Uterus (tissue), 4 donors: ENCODE measurements around the gene CA6. TPM values are rescaled to one million over a fixed set of nuclear protein-coding genes. Genes with fewer than 3 reads are reported as not detected.

Experiments used
- DNase-seq, 2 donors: peaks; one replicate each; pipeline ENCODE4 v3.0.0-alpha.2; 2019 to 2020
- H3K27ac ChIP-seq, 2 donors: fragments of 200-600 bp; sonication (generic); 1 replicate in 1 of 2; 2 replicates in 1 of 2; pipeline ENCODE4 v1.5.1; 2016 to 2018
- H3K27me3 ChIP-seq, 2 donors: fragments of 200-600 bp; sonication (generic); one replicate each; pipeline ENCODE4 v1.5.1; 2018 to 2019; ENCODE audit warnings: control low read depth in 1 of 2
- H3K36me3 ChIP-seq, 2 donors: fragments of 200-600 bp; sonication (generic); one replicate each; pipeline ENCODE4 v1.5.1; 2019; ENCODE audit warnings: control low read depth in 1 of 2
- H3K4me1 ChIP-seq, 2 donors: fragments of 200-600 bp; sonication (generic); one replicate each; pipeline ENCODE4 v1.5.1; 2018 to 2019; ENCODE audit warnings: control low read depth in 1 of 2
- H3K4me3 ChIP-seq, 2 donors: fragments of 200-600 bp; sonication (generic); 1 replicate in 1 of 2; 2 replicates in 1 of 2; pipeline ENCODE4 v1.5.1; 2018 to 2019; ENCODE audit warnings: mild to moderate bottlenecking in 1 of 2
- H3K9me3 ChIP-seq, 2 donors: fragments of 200-600 bp; sonication (generic); one replicate each; pipeline ENCODE4 v1.5.1; 2019; ENCODE audit warnings: control low read depth in 1 of 2
- POLR2A ChIP-seq, 2 donors: fragments of 450-650 bp; IDR thresholded peaks; one replicate each; pipeline ENCODE4 v1.6.1; 2016; ENCODE audit warnings: antibody characterized with exemption in 2 of 2, mild to moderate bottlenecking in 1 of 2, moderate library complexity in 1 of 2
- intact Hi-C: fragments of 100-400 bp; cut with DNase I; formaldehyde crosslinking; loops from one replicate; pipeline ENCODE4 v1.15.1; 2023; ENCODE audit warnings: low total_unique reads
- total RNA-seq, 4 donors: library from RNA; depleted of rRNA in 3 of 4; stranded (reverse); fragments of >200 nt in 3 of 4; gene quantifications; one replicate each; pipeline versions ENCODE4 v1.1.0 to v1.2.4, GENCODE V29; 2014 to 2023
- TF ChIP-seq, protein P1 (sequence below), 4 experiments: fragments of 200-600 bp in 2 of 4; fragments of 450-650 bp in 2 of 4; sonication (generic) in 2 of 4; IDR thresholded peaks; one replicate each; pipeline ENCODE4 v1.5.1; 2016 to 2019; ENCODE audit warnings: antibody characterized with exemption in 4 of 4, mild to moderate bottlenecking in 2 of 4, moderate library complexity in 1 of 4
- donor health status: DM: yes; HTN: yes; CAD: no.

The CA6 gene
- total RNA-seq, 4 donors from 2014 or later, result not detected

DNA sequence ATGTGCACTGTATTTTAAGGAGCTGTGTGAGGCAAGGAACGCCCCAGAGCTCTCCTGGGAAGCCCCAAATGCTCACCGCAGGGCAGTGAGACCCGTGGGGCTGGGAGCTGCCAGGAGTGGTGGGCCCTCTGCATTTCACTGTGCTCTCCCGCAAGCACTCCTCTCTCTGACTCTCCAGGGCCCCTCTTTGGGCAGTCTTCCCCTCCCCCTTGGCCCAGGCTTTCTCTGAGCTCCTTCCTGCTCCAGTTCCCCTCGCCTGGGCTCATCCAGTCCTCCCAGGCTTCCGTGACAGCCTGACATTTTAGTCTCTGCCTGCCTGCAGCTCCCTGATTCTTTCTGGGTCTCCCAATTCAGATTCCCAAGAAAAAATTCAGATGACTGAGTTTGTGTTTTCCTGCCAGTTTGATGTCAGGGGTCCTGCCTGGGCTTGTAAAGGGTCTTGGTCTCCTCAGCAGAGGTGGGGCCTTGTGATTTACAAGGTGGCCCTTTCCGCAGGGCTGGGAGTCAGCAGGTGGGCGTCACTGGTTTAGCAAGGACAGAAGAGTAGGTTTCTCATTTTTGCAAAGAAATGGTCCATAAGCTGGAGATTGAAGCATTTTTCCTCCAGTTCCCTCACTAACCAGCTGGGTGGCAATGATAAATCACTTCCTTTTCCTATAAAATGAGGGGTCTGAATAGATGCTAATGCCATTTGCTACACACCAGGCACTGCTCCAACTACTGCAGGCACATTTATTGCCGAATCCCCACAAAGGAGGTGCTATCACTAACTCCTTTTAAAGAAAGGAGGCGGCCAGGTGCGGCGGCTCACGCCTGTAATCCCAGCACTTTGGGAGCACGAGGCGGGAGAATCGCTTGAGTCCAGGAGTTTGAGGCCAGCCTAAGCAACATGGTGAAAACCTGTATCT lies 1.9 kb upstream of the CA6 start:
- Histone ChIP-seq H3K4me1 (no peaks in the 10 kb centered on the region), H3K27ac (no peak overlapping the region), H3K9me3 (no peaks in the 10 kb centered on the region), H3K36me3 (no peaks in the 10 kb centered on the region), H3K27me3 (no peaks in the 10 kb centered on the region), H3K4me3 (no peak overlapping the region)
- no peak for DNase-seq
- intact Hi-C loops, result no loop called here
- TF ChIP-seq POLR2A (IDR thresholded peaks at IDR 0.05), result no peak
- TF ChIP-seq, protein P1, sequence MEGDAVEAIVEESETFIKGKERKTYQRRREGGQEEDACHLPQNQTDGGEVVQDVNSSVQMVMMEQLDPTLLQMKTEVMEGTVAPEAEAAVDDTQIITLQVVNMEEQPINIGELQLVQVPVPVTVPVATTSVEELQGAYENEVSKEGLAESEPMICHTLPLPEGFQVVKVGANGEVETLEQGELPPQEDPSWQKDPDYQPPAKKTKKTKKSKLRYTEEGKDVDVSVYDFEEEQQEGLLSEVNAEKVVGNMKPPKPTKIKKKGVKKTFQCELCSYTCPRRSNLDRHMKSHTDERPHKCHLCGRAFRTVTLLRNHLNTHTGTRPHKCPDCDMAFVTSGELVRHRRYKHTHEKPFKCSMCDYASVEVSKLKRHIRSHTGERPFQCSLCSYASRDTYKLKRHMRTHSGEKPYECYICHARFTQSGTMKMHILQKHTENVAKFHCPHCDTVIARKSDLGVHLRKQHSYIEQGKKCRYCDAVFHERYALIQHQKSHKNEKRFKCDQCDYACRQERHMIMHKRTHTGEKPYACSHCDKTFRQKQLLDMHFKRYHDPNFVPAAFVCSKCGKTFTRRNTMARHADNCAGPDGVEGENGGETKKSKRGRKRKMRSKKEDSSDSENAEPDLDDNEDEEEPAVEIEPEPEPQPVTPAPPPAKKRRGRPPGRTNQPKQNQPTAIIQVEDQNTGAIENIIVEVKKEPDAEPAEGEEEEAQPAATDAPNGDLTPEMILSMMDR (IDR thresholded peaks at IDR 0.05), result no peak

DNA sequence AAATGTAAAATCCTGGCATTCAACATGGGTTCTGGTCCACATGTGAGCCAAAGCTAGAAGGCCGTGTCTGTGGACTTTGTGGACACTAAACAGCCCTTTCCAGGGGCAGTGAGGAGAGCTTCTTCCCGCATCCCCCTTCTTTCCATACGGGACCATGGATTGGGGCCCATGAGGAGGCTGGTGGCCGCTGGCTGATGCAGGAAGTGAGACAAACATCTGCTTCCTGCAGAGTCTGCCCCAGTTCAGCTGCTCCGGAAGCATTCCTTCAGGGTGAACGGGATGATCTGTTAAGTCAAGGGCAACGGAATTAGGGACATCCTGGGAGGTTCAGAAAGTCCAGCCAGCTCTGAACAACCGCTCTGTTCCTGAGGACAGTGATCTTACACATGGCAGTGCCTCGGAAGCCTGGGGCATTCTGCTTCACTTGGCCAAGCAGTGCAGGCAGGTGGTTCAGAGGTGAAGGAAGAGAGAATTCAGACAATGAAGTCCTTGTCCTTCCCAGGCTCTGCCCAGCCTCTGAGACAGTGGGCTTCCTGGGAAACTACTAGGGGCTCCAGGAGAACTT lies 1.5 kb downstream of the CA6 start:
- no peaks in the 10 kb centered on the region for H3K4me1 ChIP-seq
- H3K36me3 ChIP-seq, result no peaks in the 10 kb centered on the region
- no peak overlapping the region for H3K4me3 ChIP-seq
- no peaks in the 10 kb centered on the region for H3K9me3 ChIP-seq
- H3K27me3 ChIP-seq, result no peaks in the 10 kb centered on the region
- TF ChIP-seq POLR2A (IDR thresholded peaks at IDR 0.05), result no peak
- TF ChIP-seq, protein P1 (IDR thresholded peaks at IDR 0.05), result no peak
- H3K27ac ChIP-seq, result no peak overlapping the region
- intact Hi-C loops, result no loop called here
- DNase-seq, result no peak

DNA sequence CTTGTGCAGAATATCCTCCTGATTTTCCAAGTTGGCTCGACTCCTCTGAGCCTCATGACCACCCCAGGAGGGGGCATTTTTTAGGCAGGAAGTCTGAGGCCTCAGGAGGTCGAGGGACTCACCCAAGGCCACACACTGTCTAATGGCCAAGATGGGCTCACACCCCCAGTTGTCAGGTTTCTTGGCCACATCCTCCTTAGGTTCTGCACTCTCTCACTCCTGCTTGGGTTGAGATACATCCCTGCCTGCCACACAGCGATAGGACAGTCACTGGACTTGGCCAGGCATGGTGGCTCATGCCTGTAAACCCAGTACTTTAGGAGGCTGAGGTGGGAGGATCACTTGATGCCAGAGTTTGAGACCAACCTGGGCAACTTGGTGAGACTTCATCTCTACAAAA lies 4.6 kb downstream of the CA6 start:
- no peaks in the 10 kb centered on the region for H3K9me3 ChIP-seq
- no peaks in the 10 kb centered on the region for H3K36me3 ChIP-seq
- no peak overlapping the region for H3K27ac ChIP-seq
- TF ChIP-seq POLR2A (IDR thresholded peaks at IDR 0.05), result no peak
- TF ChIP-seq, protein P1 (IDR thresholded peaks at IDR 0.05), result no peak
- no peak for DNase-seq
- H3K4me3 ChIP-seq, result no peak overlapping the region
- H3K4me1 ChIP-seq, result no peaks in the 10 kb centered on the region
- intact Hi-C loops, result no loop called here
- no peaks in the 10 kb centered on the region for H3K27me3 ChIP-seq

DNA sequence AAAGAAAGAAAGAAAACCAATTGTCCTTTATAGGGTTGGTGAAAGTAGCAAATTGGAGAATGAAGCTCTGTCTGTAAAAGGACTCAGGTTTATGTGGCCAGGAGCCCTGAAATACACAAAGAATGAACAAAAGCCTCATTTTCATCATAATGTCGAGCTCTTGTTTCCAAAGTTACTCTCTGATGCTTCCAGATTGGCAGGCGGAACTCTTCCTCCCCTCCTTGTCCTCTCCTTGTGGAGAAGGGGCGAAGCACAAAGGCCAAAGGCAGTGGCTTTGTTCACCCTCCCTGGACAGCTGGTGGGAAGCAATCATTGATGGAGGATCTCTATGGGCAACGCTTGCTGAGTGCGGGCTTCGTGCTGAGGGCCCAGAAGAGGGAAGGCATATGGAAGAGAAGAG lies 5.6 kb downstream of the CA6 start:
- Histone ChIP-seq H3K27me3 (no peaks in the 10 kb centered on the region), H3K27ac (no peak overlapping the region), H3K4me1 (no peaks in the 10 kb centered on the region), H3K4me3 (no peak overlapping the region), H3K9me3 (no peaks in the 10 kb centered on the region), H3K36me3 (no peaks in the 10 kb centered on the region)
- intact Hi-C loops, result no loop called here
- TF ChIP-seq, protein P1 (IDR thresholded peaks at IDR 0.05), result no peak
- TF ChIP-seq POLR2A (IDR thresholded peaks at IDR 0.05), result no peak
- DNase-seq, result no peak

DNA sequence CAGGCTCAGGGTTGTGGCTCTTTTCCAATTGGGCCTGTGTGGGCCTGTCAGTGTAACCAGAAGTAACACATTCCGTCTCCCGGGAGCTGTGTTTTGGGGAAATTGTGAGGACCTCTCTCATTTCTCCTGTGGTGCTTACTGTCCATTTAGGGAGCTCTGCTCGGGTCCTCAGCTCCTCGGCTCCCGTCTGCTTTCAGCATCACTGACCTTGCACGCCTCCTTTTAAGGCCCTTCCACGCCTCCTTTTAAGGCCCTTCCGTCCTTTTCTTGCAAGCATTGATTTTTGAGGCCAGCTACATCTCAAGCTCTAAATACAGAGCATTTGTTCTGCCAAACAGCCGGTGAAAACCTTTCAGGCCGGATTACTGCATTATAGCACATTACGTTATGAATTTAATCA lies 9.7 kb downstream of the CA6 start:
- TF ChIP-seq, protein P1 (IDR thresholded peaks at IDR 0.05), result no peak
- TF ChIP-seq POLR2A (IDR thresholded peaks at IDR 0.05), result no peak
- Histone ChIP-seq H3K27ac (no peak overlapping the region), H3K9me3 (no peaks in the 10 kb centered on the region), H3K4me1 (no peaks in the 10 kb centered on the region), H3K36me3 (no peaks in the 10 kb centered on the region), H3K4me3 (no peak overlapping the region), H3K27me3 (no peaks in the 10 kb centered on the region)
- DNase-seq, result no peak
- intact Hi-C loops, result no loop called here
